K562 (cell line): ENCODE results near the gene UBE2O. TPM values are rescaled to one million over a fixed set of nuclear protein-coding genes. Genes with fewer than 3 reads are reported as not detected.

Source experiments
- ATF7 ChIP-seq: fragments of 450-650 bp; IDR thresholded peaks from 2 replicates; pipeline ENCODE4 v1.7.1; 2014; ENCODE audit warnings: mild to moderate bottlenecking, moderate library complexity
- C11orf30 ChIP-seq: fragments of 450-650 bp; IDR thresholded peaks from 2 replicates; pipeline ENCODE4 v1.6.1; 2016; ENCODE audit warnings: low read depth, mild to moderate bottlenecking
- CEBPG ChIP-seq, 3 experiments: fragments of 200-800 bp in 1 of 3; sonication (Bioruptor generic) in 1 of 3; sonication (generic) in 1 of 3; formaldehyde crosslinking in 1 of 3; IDR thresholded peaks in 2 of 3; conservative IDR thresholded peaks in 1 of 3; 2 replicates each; pipeline versions ENCODE4 v1.6.1 to v1.8.0; 2016 to 2022; ENCODE audit warnings: missing compliant biosample characterization in 2 of 3, missing genetic modification characterization in 2 of 3, mild to moderate bottlenecking in 1 of 3, missing genetic modification reagents in 1 of 3
- CTCF ChIP-seq, 3 experiments: IDR thresholded peaks in 2 of 3; conservative IDR thresholded peaks in 1 of 3; 2 replicates each; pipeline ENCODE4 v1.5.1; 2011 to 2012; ENCODE audit warnings: low read length in 3 of 3, mild to moderate bottlenecking in 3 of 3, control low read depth in 2 of 3, improper control_type of control experiment in 1 of 3, inconsistent platforms in 1 of 3, low read depth in 1 of 3, mixed read lengths in 1 of 3, moderate library complexity in 1 of 3; ENCODE audit not compliant: insufficient read depth in 2 of 3
- EP300 ChIP-seq: IDR thresholded peaks from 2 replicates; pipeline ENCODE4 v1.6.1; 2012; ENCODE audit warnings: low read length, improper control_type of control experiment
- ETV1 ChIP-seq: fragments of 450-650 bp; conservative IDR thresholded peaks from 2 replicates; pipeline ENCODE4 v1.6.1; 2016; ENCODE audit warnings: missing genetic modification characterization, control low read depth, low read depth, missing compliant biosample characterization
- FOSL1 ChIP-seq: fragments of 200-800 bp; sonication (Bioruptor generic); conservative IDR thresholded peaks from 2 replicates; pipeline ENCODE4 v1.6.1; 2016; ENCODE audit warnings: missing genetic modification characterization, missing compliant biosample characterization
- GTF2F1 ChIP-seq: IDR thresholded peaks from 2 replicates; pipeline ENCODE4 v1.6.1; 2011; ENCODE audit warnings: low read depth, low read length, improper control_type of control experiment
- KLF1 ChIP-seq: fragments of 450-650 bp; IDR thresholded peaks from 2 replicates; pipeline ENCODE4 v1.6.1; 2016; ENCODE audit warnings: missing genetic modification characterization, missing compliant biosample characterization
- MAFF ChIP-seq: IDR thresholded peaks from 2 replicates; pipeline ENCODE4 v1.6.1; 2012; ENCODE audit warnings: low read length, improper control_type of control experiment
- NFE2 ChIP-seq: IDR thresholded peaks from 2 replicates; pipeline ENCODE4 v1.6.1; 2014; ENCODE audit warnings: antibody characterized with exemption, low read depth
- PTBP1 ChIP-seq: fragments of 200-400 bp; formaldehyde crosslinking; IDR thresholded peaks from 2 replicates; pipeline ENCODE4 v1.6.1; 2017; ENCODE audit warnings: low read depth, low read length
- RBFOX2 ChIP-seq: fragments of 200-400 bp; formaldehyde crosslinking; IDR thresholded peaks from 2 replicates; pipeline ENCODE4 v1.6.1; 2017; ENCODE audit warnings: low read depth, mild to moderate bottlenecking, low read length, moderate library complexity
- WHSC1 ChIP-seq: IDR thresholded peaks from one replicate; pipeline ENCODE4 v1.6.1; 2012; ENCODE audit warnings: low read length, control low read depth, inconsistent platforms
- ZNF197 ChIP-seq: fragments of 200-800 bp; sonication (Bioruptor generic); IDR thresholded peaks from 2 replicates; pipeline ENCODE4 v1.6.1; 2016; ENCODE audit warnings: low read depth, missing genetic modification characterization, missing compliant biosample characterization
- ZNF583 ChIP-seq: fragments of 250-450 bp; sonication (Bioruptor Pico); IDR thresholded peaks from 2 replicates; pipeline ENCODE4 v1.4.0; 2020
- ZNF717 ChIP-seq: fragments of 250-450 bp; sonication (Bioruptor Pico); IDR thresholded peaks from 2 replicates; pipeline ENCODE4 v1.5.0; 2021
- polyA plus RNA-seq, 8 experiments: library from polyadenylated mRNA; depleted of rRNA in 4 of 8; stranded (reverse) in 5 of 8; unstranded in 3 of 8; fragments of >200 nt; fragmentation: Nextera tagmentation in 2 of 8; fragmentation: Illumina TruSeq in 1 of 8; extraction: Ambion mirVana in 2 of 8; extraction: Trizol in 1 of 8; gene quantifications; 2 replicates each; pipeline versions ENCODE4 v1.2.1 to v1.2.3, GENCODE V29; 2011 to 2014; ENCODE audit warnings: inconsistent platforms in 1 of 8, missing spikeins in 1 of 8
- total RNA-seq, 7 experiments: library from RNA; depleted of rRNA in 6 of 7; stranded (reverse); fragments of >200 nt in 6 of 7; fragmentation: Illumina TruSeq in 2 of 7; extraction: Trizol in 2 of 7; gene quantifications; 2 replicates each; pipeline versions ENCODE4 v1.2.1 to v1.2.3, GENCODE V29; 2011 to 2021; ENCODE audit warnings: low replicate concordance in 1 of 7
- TF ChIP-seq, protein P1 (sequence below), 2 experiments: fragments of 450-650 bp in 1 of 2; sonication (generic) in 1 of 2; formaldehyde crosslinking in 1 of 2; IDR thresholded peaks in 1 of 2; conservative IDR thresholded peaks in 1 of 2; 2 replicates each; pipeline versions ENCODE4 v1.6.1 to v1.8.1; 2016 to 2023; ENCODE audit warnings: mild to moderate bottlenecking in 2 of 2, moderate library complexity in 2 of 2, inconsistent platforms in 1 of 2, missing genetic modification reagents in 1 of 2
- TF ChIP-seq, protein P2 (sequence below): sonication (generic); formaldehyde crosslinking; IDR thresholded peaks from 2 replicates; pipeline ENCODE4 v1.8.0; 2022; ENCODE audit warnings: missing genetic modification reagents, mild to moderate bottlenecking, moderate library complexity, borderline replicate concordance

The UBE2O gene
- total and polyA plus RNA-seq, 9 of the 15 experiments (the other 6 are each of a cell fraction or from before 2014, with no cell fraction given) = 1.6 to 39.7 (median 13.3) TPM

DNA sequence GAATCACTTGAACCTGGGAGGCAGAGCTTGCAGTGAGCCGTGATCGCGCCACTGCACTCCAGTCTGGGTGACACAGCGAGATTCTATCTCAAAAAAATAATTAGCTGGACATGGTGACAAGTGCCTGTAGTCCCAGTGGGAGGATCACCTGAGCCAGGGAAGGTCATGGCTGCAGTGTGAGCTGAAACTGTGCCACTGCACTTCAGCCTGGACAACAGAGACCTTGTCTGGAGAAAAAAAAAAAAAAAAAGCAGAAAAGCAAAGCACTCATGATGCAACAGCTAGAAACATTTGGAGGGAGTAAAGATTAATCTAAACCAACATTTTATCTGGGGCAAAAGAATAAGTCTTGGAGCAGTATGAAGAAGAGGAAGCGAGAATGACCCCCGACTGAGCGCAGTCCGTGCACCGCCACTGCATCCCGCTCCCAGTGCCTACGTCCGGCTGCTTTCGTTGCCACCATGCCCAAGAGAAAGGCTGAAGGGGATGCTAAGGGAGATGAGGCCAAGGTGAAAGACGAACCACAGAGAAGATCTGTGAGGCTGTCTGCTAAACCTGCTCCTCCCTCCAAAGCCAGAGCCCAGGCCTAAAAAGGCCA is 107.5 kb downstream of the UBE2O start (continued):
- TF ChIP-seq CEBPG (CRISPR knock-in tag; IDR thresholded peaks at IDR 0.05) (peak; percentile 96), CEBPG (tag; conservative IDR thresholded peaks at IDR 0.05 in 1 of 2, IDR thresholded peaks at IDR 0.05 in 1 of 2) (peak; percentile 90 to 97), EP300 (peak; percentile 46), WHSC1 (no peak), ATF7 (peak; percentile 85), NFE2 (peak; percentile 91), MAFF (peak; percentile 43; the same call in 1 of the 2 replicates), RBFOX2 (peak; percentile 44; the same call in 1 of the 2 replicates), KLF1 (no peak), CTCF (IDR thresholded peaks at IDR 0.05 in 2 of 3, conservative IDR thresholded peaks at IDR 0.05 in 1 of 3; ENCODE audit: insufficient read depth in 2 of 3, low read depth in 1 of 3, low read length in 3 of 3) (no peak), PTBP1 (no peak), ZNF197 (CRISPR knock-in tag) (0 out of 2 replicates have a peak, but pooled peaks have one; percentile 28), C11orf30 (peak; percentile 85), GTF2F1 (no peak), ZNF717 (CRISPR knock-in tag) (no peak), ZNF583 (CRISPR knock-in tag) (no peak), FOSL1 (tag) (peak; percentile 32; the same call in 1 of the 2 replicates), ETV1 (tag) (no peak)
- TF ChIP-seq, protein P1, sequence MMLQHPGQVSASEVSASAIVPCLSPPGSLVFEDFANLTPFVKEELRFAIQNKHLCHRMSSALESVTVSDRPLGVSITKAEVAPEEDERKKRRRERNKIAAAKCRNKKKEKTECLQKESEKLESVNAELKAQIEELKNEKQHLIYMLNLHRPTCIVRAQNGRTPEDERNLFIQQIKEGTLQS (IDR thresholded peaks at IDR 0.05) = peak; percentile 87
- TF ChIP-seq, protein P1 (CRISPR knock-in tag; conservative IDR thresholded peaks at IDR 0.05) = no peak
- TF ChIP-seq, protein P2, sequence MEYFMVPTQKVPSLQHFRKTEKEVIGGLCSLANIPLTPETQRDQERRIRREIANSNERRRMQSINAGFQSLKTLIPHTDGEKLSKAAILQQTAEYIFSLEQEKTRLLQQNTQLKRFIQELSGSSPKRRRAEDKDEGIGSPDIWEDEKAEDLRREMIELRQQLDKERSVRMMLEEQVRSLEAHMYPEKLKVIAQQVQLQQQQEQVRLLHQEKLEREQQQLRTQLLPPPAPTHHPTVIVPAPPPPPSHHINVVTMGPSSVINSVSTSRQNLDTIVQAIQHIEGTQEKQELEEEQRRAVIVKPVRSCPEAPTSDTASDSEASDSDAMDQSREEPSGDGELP (CRISPR knock-in tag) = peak; percentile 35; the same call in 1 of the 2 replicates
